Activated CD8-positive, alpha-beta memory T cell treated with anti-CD3 and anti-CD28 coated beads, Interleukin-2, amount 50 U/mL, for 24 hours (primary cell): ENCODE data around the gene DOCK9.

Experiments used
- DNase-seq: peaks from one replicate; pipeline ENCODE4 v3.0.0-alpha.2; 2020; ENCODE audit errors: extremely low read depth

DOCK9 gene

DNA sequence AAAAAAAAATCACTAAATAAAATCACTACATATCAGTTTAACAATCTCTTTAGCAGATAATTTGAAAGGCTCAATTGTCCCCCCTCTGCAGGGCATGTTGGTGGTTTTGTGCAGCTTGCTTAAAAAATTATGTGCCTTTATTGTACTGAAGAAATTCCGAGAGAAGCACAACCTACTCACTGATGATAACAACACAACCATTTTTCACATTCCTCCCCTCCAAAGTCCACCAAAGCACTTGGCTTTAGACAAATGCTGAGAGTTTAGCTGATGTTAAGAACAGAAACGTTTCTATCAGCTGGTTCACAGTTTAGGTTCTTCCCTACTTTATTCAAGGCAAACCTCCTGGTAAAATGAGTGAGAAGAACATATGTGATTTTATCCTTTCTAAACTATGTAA, 923 bp downstream of the DOCK9 start:
- no peak for DNase-seq

DNA sequence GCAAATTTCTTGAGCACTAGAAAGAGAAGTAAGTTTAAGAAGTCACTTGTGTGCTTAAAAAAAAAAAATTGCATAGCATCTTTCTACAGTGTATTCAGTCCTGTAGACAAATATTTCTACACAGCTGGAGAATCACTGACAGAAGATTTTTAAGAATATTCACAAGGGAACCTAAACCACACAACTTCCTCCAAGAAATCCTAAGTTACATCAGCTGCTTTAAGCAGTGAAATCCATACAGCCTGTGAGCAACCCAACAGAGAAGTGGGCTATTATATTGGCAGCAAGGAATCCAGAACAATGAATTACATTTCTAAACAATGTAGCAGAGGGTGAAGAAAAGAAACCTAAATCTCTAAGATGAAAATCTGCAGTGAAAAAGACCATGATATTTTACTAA, 1.5 kb downstream of the DOCK9 start:
- no peak for DNase-seq

DNA sequence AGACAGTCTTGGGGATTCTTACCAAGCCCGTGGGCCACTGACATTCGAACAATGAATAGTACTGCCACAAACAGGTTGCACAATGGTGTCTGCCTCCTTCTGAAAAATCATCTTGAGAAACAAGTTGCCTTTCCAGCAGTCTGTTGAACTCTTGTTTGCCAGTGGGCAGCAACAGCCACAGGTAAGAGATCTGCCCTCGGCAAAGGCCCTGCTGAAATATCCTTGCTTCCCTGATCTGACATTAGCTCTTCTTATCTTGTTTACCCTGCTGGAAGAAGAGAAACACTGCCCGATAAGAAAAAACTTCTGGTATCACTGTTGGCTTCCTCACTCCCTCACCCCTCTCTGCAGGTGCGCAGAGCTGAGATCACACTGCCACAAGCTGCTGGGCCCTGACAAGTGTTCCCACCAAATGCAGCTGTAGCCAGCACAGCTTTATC, 2.0 kb downstream of the DOCK9 start:
- no peak for DNase-seq

DNA sequence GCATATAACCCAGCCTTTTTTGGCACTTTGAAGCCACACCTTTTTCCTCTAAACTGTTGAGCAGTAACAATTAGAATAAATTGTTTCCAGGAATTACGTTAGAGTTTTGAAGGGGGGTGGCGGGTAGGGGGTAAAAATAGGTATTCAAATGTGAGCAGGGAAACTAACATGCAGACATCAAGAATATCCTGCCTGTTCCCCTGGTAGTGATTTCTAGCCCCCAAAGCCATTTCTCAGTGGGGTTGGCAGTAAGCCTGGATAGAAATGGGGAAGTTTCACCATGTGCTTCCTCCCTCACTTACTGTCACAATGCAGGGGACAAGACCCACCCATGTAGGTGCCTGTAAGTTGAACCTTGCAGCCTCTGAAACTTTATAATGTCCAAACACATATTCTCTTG, 3.8 kb downstream of the DOCK9 start:
- DNase-seq, result no peak

DNA sequence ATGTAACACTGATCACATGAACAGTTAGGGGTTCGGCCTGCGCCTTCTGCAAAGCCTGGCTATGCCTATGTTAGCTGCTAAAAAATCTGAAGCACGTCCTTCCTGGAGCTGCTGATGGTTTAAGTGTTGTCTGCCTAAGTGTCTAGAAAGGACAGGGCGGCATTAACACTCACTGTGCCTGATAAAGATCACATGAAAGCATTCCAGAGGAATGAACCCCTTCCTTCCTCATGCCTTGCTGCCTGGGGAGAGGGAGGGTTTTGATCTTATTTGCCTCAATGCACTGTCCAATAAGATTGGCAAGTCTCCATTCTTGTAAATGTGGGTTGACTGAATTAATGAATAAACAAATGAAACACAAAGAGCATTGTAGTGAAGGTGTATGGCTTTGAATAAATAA, 5.2 kb downstream of the DOCK9 start:
- DNase-seq, result no peak

DNA sequence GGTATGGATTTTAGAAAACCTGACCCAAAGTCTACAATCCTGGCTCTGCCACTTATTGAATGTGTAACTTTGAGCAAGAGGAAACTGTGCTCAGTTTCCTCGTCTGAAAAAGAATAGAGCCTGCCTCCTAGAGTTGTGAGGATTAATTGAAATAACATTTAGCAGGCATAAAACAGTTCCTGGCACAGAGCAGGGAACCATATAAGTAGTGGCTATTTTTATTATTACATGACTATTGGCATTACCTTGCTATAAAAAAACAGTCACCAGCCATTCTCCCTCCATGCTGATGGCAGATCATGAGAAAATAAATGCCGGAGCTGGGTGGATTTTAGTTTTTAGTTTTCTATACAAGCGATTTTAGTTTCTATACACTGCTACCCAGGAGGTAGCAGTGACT, 5.8 kb downstream of the DOCK9 start:
- DNase-seq, result no peak

DNA sequence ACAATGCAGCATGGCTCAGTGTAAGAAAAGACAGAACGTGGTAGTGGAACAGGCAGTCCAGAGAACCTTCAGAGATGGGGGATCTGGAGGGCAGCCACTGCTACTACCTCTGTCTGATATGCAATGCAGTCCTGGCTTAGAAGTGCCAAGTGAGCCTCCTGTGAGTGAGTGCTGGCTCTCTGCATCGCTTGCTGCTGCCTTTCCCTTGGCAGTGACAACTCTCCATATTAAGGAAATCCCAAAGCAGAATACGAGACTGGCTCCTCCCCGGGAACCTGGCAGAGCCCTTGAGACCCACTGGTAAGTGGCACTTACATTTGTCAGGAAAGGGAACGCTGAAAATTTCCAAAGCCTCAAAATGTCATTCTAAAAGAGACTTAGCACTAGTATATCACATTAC, 7.5 kb downstream of the DOCK9 start:
- DNase-seq, result no peak

DNA sequence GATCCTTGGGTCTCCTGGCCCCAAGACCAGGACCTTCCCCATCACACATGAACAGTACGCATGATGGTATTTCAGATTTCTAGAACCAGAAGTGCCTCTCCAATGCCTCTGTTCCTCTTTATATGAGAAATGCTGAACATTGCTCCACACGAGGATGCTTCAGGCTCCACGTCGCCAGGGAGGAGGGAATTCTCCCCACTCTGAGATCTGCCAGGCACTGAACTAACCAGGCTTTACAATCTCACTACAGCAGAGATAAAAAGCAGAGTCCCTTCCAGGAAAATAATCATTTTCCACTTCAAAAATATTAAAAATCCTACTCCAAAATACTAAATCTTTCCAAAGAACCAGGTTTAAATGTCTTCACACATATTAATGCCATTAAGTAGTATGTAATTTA, 10.4 kb downstream of the DOCK9 start:
- DNase-seq, result no peak

DNA sequence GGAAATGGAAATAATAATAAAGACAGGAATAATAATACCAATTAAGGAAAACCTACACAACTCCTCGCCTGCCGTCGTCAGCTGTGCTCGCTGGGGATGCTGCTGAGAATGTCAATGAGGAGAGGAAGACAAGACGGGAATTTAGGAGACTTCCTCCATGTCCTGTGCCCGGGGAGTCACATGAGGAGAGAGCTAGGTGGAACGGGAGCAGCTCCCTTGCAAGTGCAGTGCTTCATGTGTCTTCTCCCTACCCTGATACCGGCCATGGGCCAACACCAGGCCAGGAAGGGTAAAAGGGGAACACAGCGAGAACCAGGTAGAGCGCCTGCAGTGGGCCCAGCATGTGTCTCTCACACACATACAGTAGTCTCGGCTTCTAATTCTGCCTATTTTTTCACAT, 11.8 kb downstream of the DOCK9 start:
- DNase-seq, result no peak

DNA sequence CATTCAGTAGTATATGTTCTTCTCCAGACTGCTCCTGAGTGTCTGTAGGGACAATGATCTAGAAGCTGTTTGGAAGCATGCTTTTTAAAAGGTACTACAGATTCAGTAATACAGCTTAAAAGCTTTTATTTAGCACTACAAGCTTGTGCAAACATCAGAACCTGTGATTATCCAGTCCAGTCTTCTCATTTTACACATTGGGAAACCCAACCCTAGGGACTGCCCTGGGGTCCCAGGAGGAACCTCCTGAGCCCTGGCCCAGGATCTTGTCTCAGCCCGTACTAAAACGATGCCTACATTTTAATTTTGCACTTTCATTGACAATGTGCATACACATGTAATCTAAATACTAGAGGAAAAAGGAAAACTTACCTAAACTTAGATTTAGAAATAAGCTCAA, 12.5 kb downstream of the DOCK9 start:
- no peak for DNase-seq

DNA sequence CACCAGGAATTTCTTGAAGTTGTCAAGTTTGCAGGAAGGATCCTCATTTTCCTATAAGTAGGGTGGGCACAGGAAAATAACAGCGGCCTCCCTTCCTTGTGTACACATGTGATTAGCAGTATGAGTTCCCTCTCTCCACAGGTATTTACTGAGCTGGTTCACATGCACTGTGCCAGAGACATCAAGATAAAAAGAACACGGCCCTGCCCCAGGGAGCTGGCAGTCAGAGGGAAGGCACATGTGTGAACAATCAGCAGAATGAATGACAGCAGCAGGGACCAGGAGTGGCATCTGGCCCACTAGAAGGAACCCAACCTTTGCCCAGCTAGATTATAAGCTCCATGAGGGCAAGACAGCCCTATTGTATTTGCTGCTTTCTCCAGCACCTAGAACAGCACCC, 13.9 kb downstream of the DOCK9 start:
- DNase-seq, result no peak

DNA sequence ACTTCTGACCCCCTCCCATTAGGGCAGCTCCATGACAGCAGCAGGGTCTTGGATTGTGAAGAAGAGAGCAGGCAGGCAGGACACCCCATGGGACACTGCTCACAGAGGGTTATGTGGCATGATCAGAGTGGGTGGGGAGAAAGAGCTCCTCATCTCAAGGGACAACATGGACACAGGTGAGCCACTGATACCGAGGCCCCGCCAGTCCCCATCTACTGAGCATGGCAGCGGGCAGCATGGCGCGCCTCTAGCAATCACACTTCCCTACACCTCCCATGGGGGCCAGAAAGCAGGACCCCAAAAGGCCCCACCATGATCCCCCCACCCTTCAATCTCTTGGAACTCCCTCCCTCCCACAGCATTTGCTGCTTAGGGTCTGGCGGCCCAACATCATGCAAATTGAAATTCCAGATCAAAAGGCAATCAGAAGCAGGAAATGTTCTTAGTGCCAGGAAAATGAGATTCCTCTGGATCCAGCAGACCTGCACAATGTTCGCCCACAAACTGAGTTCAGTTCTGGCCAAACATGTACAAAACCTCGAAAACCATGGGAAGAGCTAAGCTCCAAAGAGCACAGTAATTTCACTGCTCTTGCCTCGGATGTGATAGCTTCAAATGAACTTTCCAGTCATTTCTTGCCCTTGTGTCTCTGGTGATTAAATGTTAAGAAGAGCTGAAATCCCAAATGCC, 14.8 kb downstream of the DOCK9 start:
- DNase-seq, result no peak

DNA sequence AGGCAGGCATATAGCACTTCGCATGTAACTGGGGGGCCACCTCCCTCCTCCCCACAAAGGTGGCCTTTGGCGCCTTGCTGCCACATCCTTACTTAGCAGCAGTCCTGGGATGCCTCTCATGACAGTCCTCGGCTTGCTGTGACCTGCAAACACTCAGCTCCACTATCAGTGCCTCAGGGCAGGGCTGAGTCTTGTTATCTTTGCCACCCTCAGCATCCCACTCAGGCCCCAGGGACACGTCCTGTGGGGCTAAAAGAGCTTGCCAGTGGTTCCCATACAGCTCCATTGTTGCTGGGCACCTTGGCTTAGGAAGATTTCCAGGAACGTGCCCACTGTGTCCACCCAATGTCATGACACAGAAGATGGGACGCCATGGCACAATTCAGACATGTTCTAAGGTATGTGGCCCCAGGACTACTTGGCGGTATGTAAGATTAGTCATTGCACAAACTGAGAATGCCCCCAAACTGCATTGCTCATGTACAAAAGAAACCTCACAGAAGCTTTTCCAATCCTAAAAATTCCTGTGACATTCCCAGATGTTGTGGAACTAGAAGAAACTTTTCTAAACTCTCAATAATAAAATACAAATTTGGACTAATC, 16.3 kb downstream of the DOCK9 start:
- DNase-seq, result no peak

DNA sequence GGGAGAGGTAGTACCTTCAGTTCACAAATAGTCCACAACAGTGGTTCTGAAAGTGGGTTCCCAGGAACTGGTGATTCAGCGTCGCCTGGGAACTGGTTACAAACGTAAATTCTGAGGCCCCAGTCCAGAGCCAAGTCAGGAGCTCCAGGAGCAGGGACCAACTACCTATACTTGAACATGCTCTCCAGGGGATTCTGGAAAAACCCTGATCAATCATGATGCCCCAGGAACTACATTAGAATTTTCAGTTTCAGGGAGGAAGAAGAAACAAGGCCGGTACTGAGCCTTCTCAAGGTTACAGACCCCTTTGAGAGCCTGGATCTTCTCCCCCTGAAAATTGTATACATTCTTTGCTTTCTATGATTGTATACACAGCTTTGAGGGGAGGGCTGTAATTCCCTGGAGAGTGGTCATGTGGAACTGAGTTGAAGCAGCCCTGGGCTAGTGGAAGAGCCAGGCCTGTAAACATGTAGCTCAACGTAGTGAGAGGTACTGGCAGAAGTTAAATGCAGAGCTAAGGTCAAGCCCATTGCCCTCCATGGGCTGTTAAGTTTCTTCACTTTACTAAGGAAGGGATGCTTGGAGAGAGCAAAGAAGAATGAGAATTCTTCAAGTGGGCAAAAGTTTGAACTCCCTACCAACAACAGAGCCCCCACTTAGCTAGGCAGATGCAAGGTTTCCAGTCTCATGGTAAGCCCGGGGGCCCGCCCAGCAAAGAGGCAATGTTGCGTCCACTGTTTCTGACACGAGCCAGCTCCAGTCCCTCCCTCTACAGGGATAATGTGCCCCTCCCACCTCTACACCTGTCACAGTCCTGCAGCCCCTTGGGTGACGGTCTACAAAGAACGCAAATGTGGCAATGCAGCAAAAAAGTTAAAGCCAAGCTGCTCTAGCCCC, 17.0 kb downstream of the DOCK9 start:
- no peak for DNase-seq

DNA sequence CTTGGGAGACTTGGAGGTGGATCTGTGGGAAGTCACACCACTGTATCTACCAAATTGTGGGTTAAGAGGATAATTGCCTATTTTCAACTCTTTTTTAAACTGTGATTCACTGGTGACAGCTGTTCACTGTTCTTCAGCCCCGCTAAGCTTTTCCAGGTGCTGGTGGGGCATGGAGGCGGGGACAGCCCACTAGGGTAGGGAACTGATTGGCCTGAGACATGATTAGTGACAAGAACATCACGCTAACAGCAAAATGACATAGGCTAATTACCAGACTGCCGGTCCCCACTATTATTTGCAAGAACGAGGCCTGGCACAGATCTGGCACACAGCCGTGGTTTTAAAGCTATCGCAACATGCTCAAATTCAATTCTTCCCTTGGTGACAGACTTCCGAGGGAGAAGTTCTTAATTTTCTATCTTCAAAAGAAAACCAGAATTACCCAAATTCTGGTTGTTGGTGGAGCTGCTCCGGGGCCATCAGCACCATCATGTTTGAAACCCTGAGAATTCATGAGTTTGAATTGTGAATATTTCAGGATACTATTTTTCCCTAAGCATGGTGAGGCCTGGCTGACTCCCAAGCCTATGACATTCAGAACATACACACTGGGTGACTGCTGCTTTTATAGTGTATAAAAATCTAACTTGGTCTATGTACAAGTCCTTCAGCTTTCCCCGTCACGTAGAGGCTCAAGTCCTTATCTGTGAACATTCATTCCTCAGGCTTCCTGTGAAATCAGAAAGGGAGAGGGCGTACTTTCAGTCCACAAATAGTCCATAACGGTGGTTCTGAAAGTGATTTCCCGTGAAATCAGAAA, 17.9 kb downstream of the DOCK9 start:
- no peak for DNase-seq

DNA sequence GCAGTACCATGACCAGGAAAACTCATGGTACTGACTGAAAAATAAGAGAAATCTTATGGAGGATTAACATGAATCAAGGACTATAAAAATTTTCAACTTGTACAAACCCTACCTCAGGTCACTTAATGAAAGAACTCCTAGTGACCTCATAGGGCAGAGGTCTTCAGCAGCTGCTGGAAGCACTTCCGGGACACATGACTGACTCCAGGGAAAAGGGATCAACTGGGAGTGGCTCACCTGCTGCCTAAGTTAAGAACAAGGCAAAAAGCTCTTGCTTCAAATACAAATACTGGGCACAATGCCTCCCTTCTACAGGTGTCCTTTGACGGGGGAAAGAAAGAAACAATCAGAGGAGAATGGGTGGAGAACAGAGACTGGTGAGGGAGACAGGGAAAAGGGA, 18.6 kb downstream of the DOCK9 start:
- DNase-seq, result no peak

DNA sequence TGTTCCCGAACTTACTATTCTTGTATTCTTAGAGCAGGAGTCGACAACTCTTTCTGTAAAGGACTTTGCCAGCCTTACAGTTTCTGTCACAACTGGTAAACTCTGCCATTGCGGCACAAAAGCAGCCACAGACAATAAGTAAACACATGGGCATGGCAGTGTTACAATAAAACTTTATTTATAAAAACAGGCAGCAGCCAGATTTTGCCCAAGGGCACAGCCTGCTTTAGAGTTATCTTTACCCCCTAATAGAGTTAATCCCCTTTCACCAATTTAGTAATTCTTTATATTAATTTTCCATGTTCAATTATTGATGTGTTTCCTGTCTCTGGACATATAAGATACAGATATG, 19.4 kb downstream of the DOCK9 start:
- DNase-seq, result no peak

DNA sequence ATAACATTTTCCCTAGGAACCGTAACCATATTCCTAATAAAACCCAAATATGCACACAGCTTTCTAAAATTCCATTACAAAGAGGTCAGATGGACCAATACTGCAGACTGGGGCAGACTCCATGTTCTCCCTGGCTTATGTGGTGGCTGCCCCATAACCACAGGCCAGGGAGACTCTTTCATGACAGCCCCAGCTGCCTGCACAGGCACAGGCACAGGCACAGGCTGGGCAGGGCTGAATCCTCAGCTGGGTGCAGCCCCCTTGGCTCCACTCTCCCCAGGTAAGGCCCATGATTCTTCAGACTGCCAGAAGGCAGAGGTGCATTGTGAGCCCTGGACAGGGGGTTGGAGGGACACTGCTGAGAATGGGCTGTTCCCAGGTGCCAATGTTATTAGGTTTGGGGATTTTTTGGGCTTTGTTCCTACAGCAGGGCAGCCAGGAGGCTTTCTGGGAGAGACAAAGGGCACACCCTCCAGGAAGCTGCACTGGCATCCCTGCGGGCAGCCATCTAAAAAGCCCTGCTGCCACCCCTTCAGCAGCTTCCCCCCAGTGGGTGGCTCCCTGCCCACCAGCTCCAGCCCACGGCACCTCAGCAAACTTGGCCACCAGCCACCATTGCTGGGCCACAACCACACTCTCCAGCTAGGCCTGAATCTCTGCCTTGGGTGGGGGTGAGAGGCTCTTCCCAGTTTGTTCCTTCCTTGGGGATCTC, 20.0 kb downstream of the DOCK9 start:
- no peak for DNase-seq

DNA sequence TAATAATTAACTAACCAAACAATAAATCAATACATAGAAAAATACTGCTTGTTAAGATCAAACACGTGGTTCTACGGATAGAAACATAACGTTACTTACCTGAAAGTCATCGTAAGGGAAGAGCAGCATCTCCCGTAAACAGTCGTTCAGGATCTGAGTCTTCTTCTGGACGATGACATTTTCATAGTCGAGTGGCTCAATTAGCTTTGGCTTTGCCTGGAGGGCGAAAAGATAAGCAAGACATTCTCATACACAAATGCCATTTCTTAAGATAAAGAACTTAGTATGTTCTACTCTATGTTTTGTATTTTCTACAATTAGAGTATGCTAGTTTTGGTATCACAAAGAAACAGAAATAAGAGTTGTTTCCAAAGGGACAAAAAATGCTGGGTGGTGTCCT, 22.5 kb downstream of the DOCK9 start:
- DNase-seq, result no peak

DNA sequence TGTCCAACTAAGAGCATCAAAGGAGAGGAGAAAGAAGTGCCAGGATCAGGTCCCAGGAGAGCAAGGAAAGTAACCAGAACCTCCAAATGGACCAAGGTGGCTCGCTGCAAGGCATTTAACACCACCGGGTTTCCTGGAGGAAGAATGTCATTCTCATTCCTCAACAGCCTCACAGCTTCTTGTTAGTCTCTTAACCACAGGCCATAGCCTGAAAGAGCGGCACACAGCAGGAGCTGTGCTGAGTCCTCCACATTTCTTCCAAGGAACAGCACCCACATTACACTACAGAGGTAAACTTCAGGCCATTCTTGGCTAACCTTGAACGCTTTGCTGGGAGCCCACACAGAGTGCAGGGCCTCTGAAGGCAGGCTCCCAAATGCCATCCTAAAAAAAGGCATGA, 23.6 kb downstream of the DOCK9 start:
- DNase-seq, result no peak

DNA sequence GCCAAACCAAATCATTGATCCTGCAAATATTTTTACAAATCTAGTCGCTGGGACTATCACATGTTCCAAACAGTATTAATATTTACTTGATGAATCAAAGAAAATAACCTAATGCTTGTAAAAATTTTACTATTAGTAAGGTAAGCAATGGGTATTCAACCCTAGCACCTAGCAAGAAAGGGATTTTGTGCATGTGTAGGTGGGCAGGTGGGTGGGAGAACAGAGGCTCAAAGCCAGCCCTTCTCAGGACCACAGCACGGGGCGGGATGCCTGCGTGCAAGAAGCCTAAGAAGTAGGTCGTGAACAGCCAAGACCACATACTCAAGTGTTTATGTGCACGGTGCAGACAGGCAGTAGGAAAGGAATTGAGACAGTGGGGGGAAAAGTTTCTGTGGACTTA, 26.6 kb downstream of the DOCK9 start:
- no peak for DNase-seq

DNA sequence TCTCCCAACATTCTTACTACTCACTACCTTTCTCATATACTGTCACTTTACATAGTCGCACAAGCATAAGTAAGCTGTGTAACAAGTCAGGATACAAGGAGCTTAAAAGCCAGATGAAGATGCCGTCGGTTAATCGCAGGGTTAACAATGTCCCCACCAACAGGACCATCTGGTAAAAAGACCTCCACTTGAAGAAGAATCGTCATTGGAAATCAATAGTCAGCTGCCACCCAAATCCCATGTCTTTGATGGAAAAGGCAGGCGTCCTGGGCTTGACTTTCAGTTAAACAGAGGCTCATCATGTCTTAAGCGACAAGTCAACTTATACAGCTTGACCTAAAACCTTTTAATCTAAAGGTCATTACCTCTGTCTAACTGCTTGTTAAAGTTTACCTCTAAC, 27.2 kb downstream of the DOCK9 start:
- no peak for DNase-seq
